OCI-LY3 (cell line): ENCODE measurements around the gene FAM110A.
"Not testable (repeated sequence)": the region's sequence is repeated elsewhere in the genome, so short reads cannot be mapped to it uniquely, and the experiment has no call there.

ENCODE experiments used
- EZH2phosphoT487 ChIP-seq: fragments of 200-600 bp; shearing (Covaris generic); IDR thresholded peaks from 2 replicates; pipeline ENCODE4 v1.6.1; 2018; ENCODE audit warnings: antibody characterized with exemption, mixed run types, low read depth
- TF ChIP-seq, protein P1 (sequence below): fragments of 200-600, 300-600 bp; sonication (generic); IDR thresholded peaks from 2 replicates; pipeline ENCODE4 v1.5.1; 2014; ENCODE audit warnings: antibody characterized with exemption, low read length, low read depth

DNA sequence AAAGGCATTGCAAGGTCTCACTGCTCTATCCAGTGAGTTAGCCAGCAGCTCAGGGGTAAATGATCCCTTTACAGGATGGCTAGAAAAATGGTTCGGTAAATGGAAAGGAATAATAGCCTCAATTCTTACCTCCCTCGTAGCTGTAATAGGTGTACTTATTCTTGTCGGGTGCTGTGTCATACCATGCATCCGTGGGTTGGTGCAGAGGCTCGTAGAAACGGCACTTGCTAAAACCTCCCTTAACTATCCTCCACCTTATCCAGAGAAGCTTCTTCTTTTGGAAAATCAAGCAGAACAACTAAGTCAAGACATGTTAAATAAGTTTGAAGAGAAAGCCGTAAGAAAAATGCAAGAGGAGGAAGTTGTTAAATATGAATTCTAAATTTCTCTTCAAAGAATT, 33.5 kb upstream of the FAM110A start:
- TF ChIP-seq, protein P1, sequence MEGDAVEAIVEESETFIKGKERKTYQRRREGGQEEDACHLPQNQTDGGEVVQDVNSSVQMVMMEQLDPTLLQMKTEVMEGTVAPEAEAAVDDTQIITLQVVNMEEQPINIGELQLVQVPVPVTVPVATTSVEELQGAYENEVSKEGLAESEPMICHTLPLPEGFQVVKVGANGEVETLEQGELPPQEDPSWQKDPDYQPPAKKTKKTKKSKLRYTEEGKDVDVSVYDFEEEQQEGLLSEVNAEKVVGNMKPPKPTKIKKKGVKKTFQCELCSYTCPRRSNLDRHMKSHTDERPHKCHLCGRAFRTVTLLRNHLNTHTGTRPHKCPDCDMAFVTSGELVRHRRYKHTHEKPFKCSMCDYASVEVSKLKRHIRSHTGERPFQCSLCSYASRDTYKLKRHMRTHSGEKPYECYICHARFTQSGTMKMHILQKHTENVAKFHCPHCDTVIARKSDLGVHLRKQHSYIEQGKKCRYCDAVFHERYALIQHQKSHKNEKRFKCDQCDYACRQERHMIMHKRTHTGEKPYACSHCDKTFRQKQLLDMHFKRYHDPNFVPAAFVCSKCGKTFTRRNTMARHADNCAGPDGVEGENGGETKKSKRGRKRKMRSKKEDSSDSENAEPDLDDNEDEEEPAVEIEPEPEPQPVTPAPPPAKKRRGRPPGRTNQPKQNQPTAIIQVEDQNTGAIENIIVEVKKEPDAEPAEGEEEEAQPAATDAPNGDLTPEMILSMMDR = not testable (repeated sequence)
- TF ChIP-seq EZH2phosphoT487 = not testable (repeated sequence)
